IMR-90 (cell line): Measurements from ENCODE around the gene RASSF3. TPM values are rescaled to one million over a fixed set of nuclear protein-coding genes. Genes with fewer than 3 reads are reported as not detected.

Experiments used
- ATAC-seq: fragments of 200-7000 bp; cut with Tn5 transposase; 2 replicates; pipeline ENCODE4 v1.9.1; 2020; ENCODE audit warnings: low read depth, mild to moderate bottlenecking, moderate library complexity
- BruUV-seq: library from RNA; stranded (reverse); fragments of 400-500 nt; replicated peaks from 2 replicates; lab custom pipeline; 2021; lab: Mats Ljungman, UMichigan
- CTCF ChIA-PET: fragments of 300-600 bp; formaldehyde crosslinking; extraction: SDS; loops from one replicate; lab custom pipeline; 2021; ENCODE audit warnings: antibody characterized with exemption; lab: Yijun Ruan, JAX
- POLR2A ChIA-PET: fragments of 300-600 bp; sonication (Branson Sonifier 250); formaldehyde crosslinking; loops from one replicate; lab custom pipeline; 2022; ENCODE audit warnings: antibody characterized with exemption; ENCODE audit not compliant: unreplicated experiment; lab: Charles Lee
- DNase-seq: peaks from one replicate; pipeline ENCODE4 v3.0.0; 2013
- H2AFZ ChIP-seq: replicated peaks from 2 replicates; pipeline ENCODE3; 2013; ENCODE audit warnings: low read length, mild to moderate bottlenecking; ENCODE audit not compliant: poor library complexity
- H2AK5ac ChIP-seq: 2 replicates; pipeline ENCODE4 v1.6.1; 2013; ENCODE audit warnings: low read depth, low read length, inconsistent platforms
- H2AK9ac ChIP-seq: replicated peaks from 2 replicates; pipeline ENCODE3; 2013; ENCODE audit warnings: mild to moderate bottlenecking, low read depth, low read length, moderate library complexity; ENCODE audit not compliant: poor library complexity
- H2BK120ac ChIP-seq: 2 replicates; pipeline ENCODE4 v1.6.1; 2013; ENCODE audit warnings: low read depth, low read length, inconsistent platforms
- H2BK15ac ChIP-seq: 3 replicates; pipeline ENCODE4 v1.6.1; 2013; ENCODE audit warnings: low read depth, low read length, inconsistent platforms
- H2BK20ac ChIP-seq: 2 replicates; pipeline ENCODE4 v1.6.1; 2013; ENCODE audit warnings: low read depth, mild to moderate bottlenecking, inconsistent platforms, low read length, moderate library complexity
- H2BK5ac ChIP-seq: 2 replicates; pipeline ENCODE4 v1.6.1; 2013; ENCODE audit warnings: mild to moderate bottlenecking, low read depth, low read length, inconsistent platforms; ENCODE audit not compliant: poor library complexity, severe bottlenecking
- H3K14ac ChIP-seq: replicated peaks from 2 replicates; pipeline ENCODE4 v1.6.1; 2013; ENCODE audit warnings: low read depth, low read length, inconsistent platforms
- H3K18ac ChIP-seq: 2 replicates; pipeline ENCODE4 v1.6.1; 2013; ENCODE audit warnings: low read depth, low read length, control low read depth
- H3K23ac ChIP-seq: 2 replicates; pipeline ENCODE4 v1.6.1; 2013; ENCODE audit warnings: low read depth, low read length, inconsistent platforms
- H3K27ac ChIP-seq: 2 replicates; pipeline ENCODE4 v1.5.1; 2013; ENCODE audit warnings: mild to moderate bottlenecking, control low read depth, low read length; ENCODE audit not compliant: insufficient read depth
- H3K27me3 ChIP-seq: 2 replicates; pipeline ENCODE4 v1.6.1; 2013; ENCODE audit warnings: low read length; ENCODE audit not compliant: control insufficient read depth, insufficient read depth
- H3K36me3 ChIP-seq: 2 replicates; pipeline ENCODE4 v1.6.1; 2013; ENCODE audit warnings: low read length, mixed read lengths; ENCODE audit not compliant: control insufficient read depth, insufficient read depth
- H3K4ac ChIP-seq: 2 replicates; pipeline ENCODE4 v1.6.1; 2013; ENCODE audit warnings: low read depth, low read length, inconsistent platforms
- H3K4me1 ChIP-seq: 2 replicates; pipeline ENCODE4 v1.6.1; 2013; ENCODE audit warnings: low read length, mixed read lengths; ENCODE audit not compliant: control insufficient read depth, insufficient read depth
- H3K4me2 ChIP-seq: 2 replicates; pipeline ENCODE4 v1.6.1; 2013; ENCODE audit warnings: low read depth, mild to moderate bottlenecking, control low read depth, low read length, moderate library complexity
- H3K4me3 ChIP-seq: 2 replicates; pipeline ENCODE4 v1.5.1; 2013; ENCODE audit warnings: low read depth, mild to moderate bottlenecking, control low read depth, low read length, moderate library complexity; ENCODE audit not compliant: insufficient read depth
- H3K56ac ChIP-seq: 2 replicates; pipeline ENCODE4 v1.6.1; 2013; ENCODE audit warnings: low read length, inconsistent platforms; ENCODE audit not compliant: insufficient read depth; ENCODE audit errors: extremely low read depth
- H3K79me1 ChIP-seq, 2 experiments: 2 replicates each; pipeline ENCODE4 v1.6.1; 2013; ENCODE audit warnings: low read length in 2 of 2, inconsistent platforms in 1 of 2, low read depth in 1 of 2
- H3K9ac ChIP-seq: 2 replicates; pipeline ENCODE4 v1.6.1; 2013; ENCODE audit warnings: low read depth, low read length, control low read depth
- H3K9me1 ChIP-seq: 2 replicates; pipeline ENCODE4 v1.6.1; 2013; ENCODE audit warnings: low read length, inconsistent platforms; ENCODE audit not compliant: insufficient read depth
- H3K9me3 ChIP-seq: 2 replicates; pipeline ENCODE4 v1.6.1; 2013; ENCODE audit warnings: low read length; ENCODE audit not compliant: control insufficient read depth, insufficient read depth
- H4K20me1 ChIP-seq: 2 replicates; pipeline ENCODE4 v1.6.1; 2013; ENCODE audit warnings: low read length, inconsistent platforms; ENCODE audit not compliant: insufficient read depth
- H4K5ac ChIP-seq: 2 replicates; pipeline ENCODE4 v1.6.1; 2013; ENCODE audit warnings: mild to moderate bottlenecking, low read depth, low read length, control low read depth
- H4K8ac ChIP-seq, 2 experiments: 2 replicates each; pipeline ENCODE4 v1.6.1; 2013; ENCODE audit warnings: low read depth in 2 of 2, low read length in 2 of 2, control low read depth in 1 of 2, inconsistent platforms in 1 of 2
- H4K91ac ChIP-seq: 2 replicates; pipeline ENCODE4 v1.6.1; 2013; ENCODE audit warnings: low read depth, low read length, inconsistent platforms; ENCODE audit not compliant: insufficient read depth
- CEBPB ChIP-seq: IDR thresholded peaks from 2 replicates; pipeline ENCODE4 v1.6.1; 2012; ENCODE audit warnings: low read depth, low read length, improper control_type of control experiment
- WGBS, 2 experiments: methylation state at CpG; one replicate each; pipeline versions ENCODE4 v1.1.5 to v1.1.7; 2013; ENCODE audit warnings: missing lambda C conversion rate in 2 of 2; ENCODE audit not compliant: insufficient read length in 1 of 2; ENCODE audit errors: extremely low coverage in 2 of 2; 5-methylcytosine and 5-hydroxymethylcytosine counted together
- dilution Hi-C: fragments of 300-500 bp; cut with HindIII; formaldehyde crosslinking; loops from one replicate; pipeline ENCODE4 v1.14.3; 2018; ENCODE audit warnings: low sequenced_read_pairs; ENCODE audit not compliant: unreplicated experiment
- in situ Hi-C: fragments of 300-500 bp; cut with MboI; formaldehyde crosslinking; loops from 3 replicates; pipeline ENCODE4 v1.14.3; 2019; ENCODE audit warnings: low sequenced_read_pairs, inconsistent platforms, mixed read lengths
- intact Hi-C: fragments of 100-400 bp; cut with micrococcal nuclease; formaldehyde crosslinking; loops from 2 replicates; pipeline ENCODE4 v1.10.0; 2022
- polyA plus RNA-seq, 3 experiments: library from polyadenylated mRNA; depleted of rRNA; stranded (reverse); fragments of >200 nt; gene quantifications; 2 replicates each; pipeline ENCODE4 v1.2.3, GENCODE V29; 2012; ENCODE audit warnings: low replicate concordance in 1 of 3
- total RNA-seq: library from RNA; depleted of rRNA; stranded (reverse); fragments of >200 nt; gene quantifications from 2 replicates; pipeline ENCODE4 v1.2.3, GENCODE V29; 2012
- TF ChIP-seq, protein P1 (sequence below): conservative IDR thresholded peaks from 2 replicates; pipeline ENCODE4 v1.5.1; 2012; ENCODE audit warnings: mild to moderate bottlenecking, low read depth, low read length, improper control_type of control experiment

Gene RASSF3
- total and polyA plus RNA-seq, 2 of the 4 experiments (the other 2 are of a cell fraction) = 18.7 to 39.3 TPM

DNA sequence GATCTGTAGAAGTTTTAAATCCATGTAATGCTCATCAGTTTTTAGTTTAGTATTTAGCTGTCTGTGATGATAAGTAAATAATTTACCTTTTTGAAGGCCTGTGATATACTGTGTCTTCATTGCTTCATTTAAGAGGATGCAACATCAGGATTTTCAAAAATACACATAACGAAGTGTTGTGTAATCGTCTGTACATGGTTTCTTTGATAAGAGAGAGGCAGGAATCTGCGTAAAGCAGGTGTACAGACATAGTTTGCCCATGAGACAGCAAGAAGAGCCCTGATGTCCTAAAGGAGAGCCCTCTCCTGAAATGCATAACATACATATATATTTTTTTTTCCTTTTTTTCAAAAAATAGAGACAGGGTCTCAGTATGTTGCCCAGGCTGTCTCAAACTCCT is 44.8 kb downstream of the RASSF3 start:
- BruUV-seq = no TSS peak
- peaks cover 13% of the 10 kb centered on the region for H3K4me1 ChIP-seq
- no peak overlapping the region for H3K18ac ChIP-seq
- ChIA-PET POLR2A (no interaction called here), CTCF (no interaction called here)
- H2AFZ ChIP-seq = no peak overlapping the region
- H4K91ac ChIP-seq = no peak overlapping the region
- no peak overlapping the region for H2BK5ac ChIP-seq
- no peak for ATAC-seq
- H4K20me1 ChIP-seq = peaks cover 46% of the 10 kb centered on the region
- peaks cover 38 to 79% of the 10 kb centered on the region in 2 experiments for H3K79me1 ChIP-seq
- H4K5ac ChIP-seq = no peak overlapping the region
- intact Hi-C loops (no loop called here), dilution Hi-C loops (no loop called here), in situ Hi-C loops (no loop called here)
- H4K8ac ChIP-seq = no peak overlapping the region
- no peak overlapping the region for H3K27ac ChIP-seq
- no peak overlapping the region for H2BK120ac ChIP-seq
- H3K4ac ChIP-seq = no peak overlapping the region
- no peak overlapping the region for H3K4me3 ChIP-seq
- H2BK20ac ChIP-seq = no peak overlapping the region
- H3K9ac ChIP-seq = no peak overlapping the region
- H2AK9ac ChIP-seq = no peak overlapping the region
- no peak overlapping the region for H2BK15ac ChIP-seq
- H3K9me1 ChIP-seq = peaks cover 31% of the 10 kb centered on the region
- TF ChIP-seq CEBPB = peak; percentile 73
- TF ChIP-seq, protein P1, sequence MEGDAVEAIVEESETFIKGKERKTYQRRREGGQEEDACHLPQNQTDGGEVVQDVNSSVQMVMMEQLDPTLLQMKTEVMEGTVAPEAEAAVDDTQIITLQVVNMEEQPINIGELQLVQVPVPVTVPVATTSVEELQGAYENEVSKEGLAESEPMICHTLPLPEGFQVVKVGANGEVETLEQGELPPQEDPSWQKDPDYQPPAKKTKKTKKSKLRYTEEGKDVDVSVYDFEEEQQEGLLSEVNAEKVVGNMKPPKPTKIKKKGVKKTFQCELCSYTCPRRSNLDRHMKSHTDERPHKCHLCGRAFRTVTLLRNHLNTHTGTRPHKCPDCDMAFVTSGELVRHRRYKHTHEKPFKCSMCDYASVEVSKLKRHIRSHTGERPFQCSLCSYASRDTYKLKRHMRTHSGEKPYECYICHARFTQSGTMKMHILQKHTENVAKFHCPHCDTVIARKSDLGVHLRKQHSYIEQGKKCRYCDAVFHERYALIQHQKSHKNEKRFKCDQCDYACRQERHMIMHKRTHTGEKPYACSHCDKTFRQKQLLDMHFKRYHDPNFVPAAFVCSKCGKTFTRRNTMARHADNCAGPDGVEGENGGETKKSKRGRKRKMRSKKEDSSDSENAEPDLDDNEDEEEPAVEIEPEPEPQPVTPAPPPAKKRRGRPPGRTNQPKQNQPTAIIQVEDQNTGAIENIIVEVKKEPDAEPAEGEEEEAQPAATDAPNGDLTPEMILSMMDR = no peak
- H3K23ac ChIP-seq = no peak overlapping the region
- H2AK5ac ChIP-seq = no peak overlapping the region
- WGBS, 2 experiments = no CpG with 5 or more reads among the region's 3 CpGs
- no peaks in the 10 kb centered on the region for H3K9me3 ChIP-seq
- H3K36me3 ChIP-seq = no peaks in the 10 kb centered on the region
- H3K56ac ChIP-seq = no peak overlapping the region
- no peak overlapping the region for H3K4me2 ChIP-seq
- no peak overlapping the region for H3K14ac ChIP-seq
- no peak for DNase-seq
- no peaks in the 10 kb centered on the region for H3K27me3 ChIP-seq
